ENCODE measurements around the gene ABLIM3.

- TF ChIP-seq CTCF (IDR thresholded peaks at IDR 0.05; ENCODE audit: poor library complexity) = no peak
- no peak for TF ChIP-seq EZH2phosphoT487 (IDR thresholded peaks at IDR 0.05; ENCODE audit: low read depth, severe bottlenecking, unreplicated experiment)
Measured at GRCh38 chr5:149277801-149278200, 136.5 kb downstream of the ABLIM3 start.

All from hepatocyte (in vitro differentiated cells).